HG03342 (cell line): ENCODE results near the gene MED31.
"Not testable (repeated sequence)": the region's sequence is repeated elsewhere in the genome, so short reads cannot be mapped to it uniquely, and the experiment has no call there.

Experiments
- ATAC-seq: cut with Tn5 transposase; IDR thresholded peaks from one replicate; pipeline ENCODE4 v1.9.1; 2021; ENCODE audit warnings: mild to moderate bottlenecking, moderate library complexity; ENCODE audit not compliant: unreplicated experiment

MED31 gene

GRCh38 chr17:6632530-6632929 is 18.9 kb downstream of the MED31 start:
- ATAC-seq = no peak

GRCh38 chr17:6630390-6630789 is 21.0 kb downstream of the MED31 start:
- ATAC-seq = no peak

GRCh38 chr17:6627019-6627418 is 24.4 kb downstream of the MED31 start:
- ATAC-seq = no peak

- no peak for ATAC-seq
These were observed 24.8 kb downstream of the MED31 start for GRCh38 chr17:6626616-6627015.

GRCh38 chr17:6623941-6624340 is 27.5 kb downstream of the MED31 start:
- no peak for ATAC-seq

GRCh38 chr17:6611231-6611630 is 40.2 kb downstream of the MED31 start:
- ATAC-seq = no peak

- ATAC-seq = no peak
These were observed 41.4 kb downstream of the MED31 start for GRCh38 chr17:6610011-6610410.

- no peak for ATAC-seq
These were observed 43.1 kb downstream of the MED31 start for GRCh38 chr17:6608321-6608720.

- no peak for ATAC-seq
These were observed 46.3 kb downstream of the MED31 start for GRCh38 chr17:6605142-6605541.

- ATAC-seq = no peak
These were observed 47.6 kb downstream of the MED31 start for GRCh38 chr17:6603744-6604325.

GRCh38 chr17:6602141-6602540 is 49.3 kb downstream of the MED31 start:
- no peak for ATAC-seq

- ATAC-seq = no peak
These were observed 52.0 kb downstream of the MED31 start for GRCh38 chr17:6599364-6599763.

GRCh38 chr17:6597727-6598126 is 53.7 kb downstream of the MED31 start:
- no peak for ATAC-seq

- ATAC-seq = no peak
These were observed 54.5 kb downstream of the MED31 start for GRCh38 chr17:6596941-6597340.

GRCh38 chr17:6596511-6596910 is 54.9 kb downstream of the MED31 start:
- no peak for ATAC-seq

GRCh38 chr17:6596081-6596480 is 55.3 kb downstream of the MED31 start:
- ATAC-seq = no peak

GRCh38 chr17:6593371-6593770 is 58.0 kb downstream of the MED31 start:
- not testable (repeated sequence) for ATAC-seq
